Measurements from ENCODE around the gene COL27A1.

Gene COL27A1

GRCh38 chr9:114155263-114155994 is at the start of gene COL27A1:
Gene COL27A1, plus strand, starts transcription at chr9:114155537. Its CDS starts 414 bp downstream, at chr9:114155951.
- peak; percentile 96 for DNase-seq

GRCh38 chr9:114107286-114108001 is 47.9 kb upstream of the COL27A1 start:
- no peak for DNase-seq

DNA sequence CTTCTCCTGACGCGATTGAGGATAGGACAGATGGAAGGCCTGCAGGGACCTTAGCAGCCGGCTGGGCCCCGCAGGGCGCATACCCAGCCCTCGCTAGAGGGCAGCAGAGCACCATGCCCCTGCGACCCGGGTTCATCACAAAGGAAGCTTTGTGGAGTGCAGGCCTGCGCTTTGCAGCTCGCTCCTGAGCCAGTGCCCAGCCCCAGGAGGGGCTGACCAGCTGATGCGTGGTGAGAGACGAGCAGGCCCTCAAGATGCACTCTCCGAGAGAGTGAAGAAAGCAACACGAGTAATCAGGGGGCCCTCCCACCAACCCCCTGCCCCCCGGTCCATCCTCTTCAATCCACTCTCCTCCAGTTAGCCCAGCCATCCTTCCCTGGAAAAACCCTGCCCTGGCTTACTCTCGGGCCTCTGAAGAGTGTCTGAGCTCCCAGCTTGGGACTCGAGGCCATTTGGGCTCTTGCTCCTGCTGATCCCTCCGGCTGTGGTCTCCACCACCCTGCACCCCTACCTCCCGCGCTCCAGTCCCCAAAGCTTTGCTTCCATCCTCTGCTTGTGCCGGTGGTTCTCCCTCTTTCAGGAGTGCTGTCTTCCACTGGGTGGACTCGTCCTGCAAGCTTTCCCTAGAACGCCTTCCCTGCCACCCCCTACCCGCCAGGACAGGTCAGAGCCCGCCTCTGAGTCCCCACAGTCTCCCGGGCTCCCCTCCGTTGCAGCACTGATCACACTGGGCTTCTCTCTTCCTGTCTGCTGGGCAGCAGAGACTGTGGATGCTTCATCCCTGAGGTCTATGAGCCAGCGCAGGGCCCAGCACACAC is 47.1 kb upstream of the COL27A1 start:
- DNase-seq, result peak; percentile 90

DNA sequence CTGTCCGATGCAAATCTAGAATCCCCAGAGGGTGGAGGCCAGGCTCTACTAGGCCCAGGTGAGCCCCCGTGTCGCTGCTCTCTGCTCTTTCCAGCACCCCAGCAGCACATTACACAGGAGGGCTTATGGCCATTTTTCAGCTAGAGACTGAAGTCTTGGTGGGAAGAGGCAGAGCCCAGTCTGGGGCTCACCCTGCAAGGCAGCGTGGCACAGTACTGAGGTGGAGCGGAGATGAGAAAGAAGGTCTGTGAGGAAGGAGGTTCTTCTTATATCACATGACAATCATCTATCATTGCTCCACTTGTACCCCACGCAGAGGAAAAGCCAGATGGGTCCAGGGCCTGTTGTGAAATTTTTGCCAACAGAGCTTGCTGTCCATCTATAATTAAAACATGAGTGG is 46.2 kb upstream of the COL27A1 start:
- DNase-seq, result no peak

DNA sequence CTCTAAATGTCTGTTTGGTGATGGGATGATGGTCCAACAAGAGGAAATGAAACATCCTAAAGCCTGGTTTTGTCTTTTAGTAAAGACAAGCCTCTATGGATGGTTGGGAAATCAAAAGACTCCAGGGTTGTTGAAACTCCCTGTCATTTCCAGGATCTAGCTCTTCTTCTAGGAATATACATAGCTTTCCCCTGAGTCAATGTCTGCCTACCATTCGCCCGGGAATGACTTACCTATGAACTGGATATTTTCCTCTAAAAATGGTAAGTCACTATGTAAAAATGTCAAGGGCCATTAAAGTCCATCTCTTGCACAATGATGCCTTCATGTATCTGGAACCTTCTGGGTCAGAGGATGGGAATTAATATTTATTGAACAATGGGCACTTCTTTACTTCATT is 45.2 kb upstream of the COL27A1 start:
- no peak for DNase-seq

DNA sequence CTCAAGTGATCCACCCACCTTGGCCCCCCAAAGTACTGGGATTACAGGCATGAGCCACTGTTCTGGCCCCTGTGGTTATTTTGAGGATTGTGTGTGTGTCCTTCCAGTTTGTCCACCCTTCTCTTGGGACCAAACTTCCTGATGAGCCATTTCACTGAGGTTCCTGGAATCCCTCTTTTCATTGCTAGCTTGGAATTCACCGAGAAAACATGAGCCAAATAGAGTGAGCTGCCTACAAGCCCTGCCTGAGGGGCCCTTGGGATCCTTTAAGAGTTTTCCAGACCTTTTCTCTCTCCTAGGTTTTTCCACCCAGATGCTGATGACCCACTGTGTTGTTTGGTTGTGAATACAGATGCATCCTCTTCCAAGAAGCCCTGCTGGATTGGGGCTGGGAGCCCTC is 43.0 kb upstream of the COL27A1 start:
- no peak for DNase-seq

DNA sequence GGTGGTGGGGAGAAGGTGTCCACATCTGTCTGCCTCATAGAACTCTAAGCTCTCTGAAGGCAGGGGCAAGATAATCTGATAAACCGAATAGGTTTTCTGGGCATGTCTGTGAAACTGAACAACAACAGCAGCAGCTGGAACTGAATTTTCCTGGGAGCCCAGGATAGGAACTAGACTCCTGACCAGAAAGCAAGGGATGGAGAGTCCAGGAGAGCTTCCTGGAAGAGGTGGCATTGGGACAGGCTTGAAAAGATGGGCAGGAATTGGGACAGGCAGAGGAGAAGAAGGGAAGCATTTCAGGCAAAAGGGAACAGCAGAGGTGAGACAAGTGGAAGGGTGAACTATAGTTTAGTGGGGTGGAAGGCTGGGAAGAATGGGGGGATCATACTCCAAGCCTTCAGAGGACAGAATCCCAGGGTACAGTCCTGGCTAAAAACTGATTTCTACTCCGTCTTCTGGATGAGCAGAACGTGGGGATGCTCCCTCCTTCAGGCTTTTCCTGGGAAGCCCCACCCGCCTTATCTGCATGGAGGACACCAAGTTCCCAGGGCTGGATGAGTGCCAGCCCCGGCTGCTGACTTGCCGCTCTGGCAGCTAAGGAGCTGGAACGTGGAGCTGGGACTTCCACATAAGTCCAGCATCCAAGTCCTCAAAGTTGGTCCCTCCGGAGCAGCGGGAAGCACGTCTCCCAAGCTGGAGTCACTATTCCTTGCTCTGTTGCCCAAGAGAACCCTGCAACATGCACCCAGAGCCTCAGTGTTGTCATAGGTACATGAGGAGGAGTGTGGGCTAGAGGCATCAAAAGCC is 42.4 kb upstream of the COL27A1 start:
- DNase-seq, result no peak

DNA sequence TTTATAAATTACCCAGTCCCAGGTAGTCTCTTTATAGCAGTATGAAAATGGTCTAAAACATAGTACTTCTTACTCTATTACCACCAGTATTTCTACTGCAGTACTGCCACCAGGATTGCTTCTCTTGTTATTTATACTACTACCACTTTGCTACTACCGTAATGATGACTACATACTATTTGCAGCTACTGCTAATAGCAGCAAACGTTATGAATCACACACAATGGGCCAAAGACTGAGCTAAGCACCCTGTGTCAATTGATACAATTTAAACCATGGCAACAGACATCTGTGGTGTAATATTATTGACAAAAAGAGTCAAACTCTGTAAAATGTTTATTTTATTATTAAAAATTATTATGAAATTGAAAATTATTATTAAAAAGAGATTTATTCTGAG is 41.0 kb upstream of the COL27A1 start:
- no peak for DNase-seq

DNA sequence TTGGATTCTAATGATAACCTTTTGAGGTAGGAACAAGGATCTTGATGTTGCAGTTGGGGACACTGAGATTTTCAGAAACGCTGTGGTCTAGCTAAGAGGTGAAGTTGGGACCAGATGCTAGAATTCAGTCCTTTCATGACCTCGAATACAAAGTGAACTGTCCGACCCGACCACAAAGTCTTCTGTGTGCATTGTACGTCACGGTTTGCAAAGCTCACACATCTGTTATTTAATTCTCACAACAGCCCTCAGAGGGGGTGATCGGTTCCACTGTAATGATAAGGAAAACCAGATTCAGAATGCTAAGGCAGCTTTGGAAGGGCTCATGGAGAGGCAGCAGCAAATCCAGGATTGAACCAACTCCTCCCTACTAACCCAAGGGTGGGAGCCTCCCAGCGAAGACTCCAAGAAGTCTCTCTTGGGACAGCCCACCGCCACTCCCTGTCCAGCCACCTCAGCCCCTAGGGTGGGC is 39.6 kb upstream of the COL27A1 start:
- DNase-seq, result no peak

GRCh38 chr9:114116126-114116747 is 39.1 kb upstream of the COL27A1 start:
- DNase-seq, result no peak

GRCh38 chr9:114117614-114117995 is 37.7 kb upstream of the COL27A1 start:
- no peak for DNase-seq

DNA sequence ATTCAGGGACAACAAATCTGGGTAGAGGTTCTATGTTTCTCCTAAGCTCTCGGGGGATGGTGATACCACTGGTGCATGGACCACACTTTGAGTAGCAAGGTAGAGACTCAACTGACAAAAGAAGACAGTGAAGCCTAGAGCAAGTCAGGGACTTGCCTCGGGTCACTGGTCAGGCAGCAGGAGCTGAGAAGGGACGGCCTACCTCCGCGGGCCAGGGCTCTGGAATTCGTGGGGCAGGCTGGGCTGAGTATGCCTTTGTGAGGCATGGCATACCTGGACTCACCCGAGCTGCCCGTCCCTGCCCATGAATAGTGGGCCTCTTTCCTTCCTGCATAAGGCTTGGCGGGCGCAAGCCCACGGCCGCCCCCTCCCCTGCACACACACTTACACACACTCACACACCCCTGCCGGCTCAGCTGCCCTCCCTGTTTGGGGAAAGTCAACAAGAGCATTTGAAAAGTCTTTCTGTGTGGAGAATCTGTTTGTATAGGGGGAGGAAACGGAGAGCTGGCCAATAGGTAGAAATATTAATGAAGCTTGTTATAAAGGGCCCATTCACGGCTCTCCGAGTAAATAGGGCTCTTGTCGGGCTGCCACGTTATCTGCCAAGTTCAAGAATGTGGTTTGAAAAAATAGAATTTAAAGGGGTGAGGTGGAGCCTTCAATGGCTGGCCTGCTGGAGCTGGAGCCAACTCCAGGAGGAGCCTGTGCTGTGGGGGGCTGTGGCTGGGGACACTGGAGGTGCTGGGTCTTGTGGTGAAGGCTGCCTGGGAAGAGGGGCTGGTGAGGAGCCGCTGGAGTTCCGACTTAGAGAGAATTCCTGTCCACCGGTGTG is 37.1 kb upstream of the COL27A1 start:
- no peak for DNase-seq

- DNase-seq, result no peak
These were observed 35.8 kb upstream of the COL27A1 start for GRCh38 chr9:114119242-114120191.

GRCh38 chr9:114120192-114121014 is 34.9 kb upstream of the COL27A1 start:
- DNase-seq, result no peak

DNA sequence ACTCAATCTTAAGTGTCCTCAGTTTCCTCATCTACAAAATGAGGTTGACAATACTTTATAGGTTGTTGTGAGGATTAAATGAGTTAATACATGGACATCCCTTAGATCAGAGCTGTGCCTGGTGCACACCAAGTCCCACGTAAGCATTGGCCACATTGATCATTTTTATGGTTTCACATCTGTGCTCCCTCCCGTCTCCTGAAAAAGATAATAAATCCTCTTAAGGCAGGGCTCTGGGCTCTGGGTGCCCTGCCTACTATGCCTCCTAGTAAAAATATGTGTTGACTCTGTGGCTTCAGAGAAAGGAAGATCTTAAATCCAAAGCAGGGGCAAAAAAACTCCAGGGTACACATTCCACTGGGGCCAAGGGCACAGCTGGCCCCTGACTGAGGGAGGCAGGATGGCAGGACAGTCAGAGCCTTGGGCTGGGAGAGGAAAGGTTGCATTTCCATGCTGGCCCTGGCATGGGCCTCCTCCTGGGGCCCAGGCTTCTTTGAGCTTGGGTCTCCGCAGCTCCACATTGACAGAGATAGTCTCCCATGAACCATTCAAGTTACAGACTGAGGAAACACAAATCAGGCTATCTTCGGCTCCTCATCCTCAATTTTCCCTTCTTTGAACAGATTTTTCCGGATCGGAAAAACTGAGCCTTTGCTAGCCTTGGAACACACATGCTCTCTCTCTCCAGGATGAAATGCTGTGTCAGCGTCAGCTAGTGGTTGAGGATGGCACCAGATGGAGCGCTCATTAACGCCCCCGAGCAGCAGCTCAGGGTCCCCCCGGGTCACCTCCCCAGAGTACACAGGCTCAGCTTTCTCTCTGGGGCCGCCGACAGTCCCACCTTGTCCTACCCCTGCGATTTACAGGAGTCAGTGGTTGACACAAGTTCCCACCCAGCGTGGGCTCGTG is 33.9 kb upstream of the COL27A1 start:
- DNase-seq, result no peak

- DNase-seq, result no peak
These were observed 33.0 kb upstream of the COL27A1 start for GRCh38 chr9:114122136-114123027.

All from right forelimb (tissue), 1 donor.